ENCODE data around the gene NDUFA6.

NDUFA6 gene

DNA sequence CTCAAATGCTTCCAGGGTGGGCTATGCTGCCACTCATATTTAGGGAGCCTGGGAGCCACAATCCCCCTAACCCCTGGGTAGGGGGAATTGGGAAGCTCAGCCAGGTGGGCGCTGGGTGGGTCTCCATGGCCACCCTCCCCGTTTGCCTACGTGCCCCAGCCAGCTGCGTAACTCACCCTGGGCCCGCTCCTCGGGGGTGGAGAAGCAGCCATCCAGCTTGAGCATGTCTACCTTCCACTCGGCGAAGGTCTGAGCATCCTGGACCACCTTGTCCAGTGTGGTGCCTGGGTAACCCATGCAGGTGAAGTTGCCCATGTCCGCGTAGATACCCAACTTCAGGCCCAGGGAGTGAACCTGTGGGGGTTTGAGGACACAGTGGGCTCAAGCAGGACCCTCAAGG lies 23.6 kb downstream of the NDUFA6 start (continued):
- TF ChIP-seq ZNF239 (tag by site-specific recombination; IDR thresholded peaks at IDR 0.05) (no peak), HOXC10 (CRISPR knock-in tag; IDR thresholded peaks at IDR 0.05) (no peak), REPIN1 (tag by site-specific recombination; IDR thresholded peaks at IDR 0.05; ENCODE audit: low read depth) (no peak), ZNF211 (tag by site-specific recombination; IDR thresholded peaks at IDR 0.05; ENCODE audit: low read depth) (no peak), ZBTB1 (tag by site-specific recombination; IDR thresholded peaks at IDR 0.05) (no peak), OSR2 (tag by site-specific recombination; IDR thresholded peaks at IDR 0.05) (no peak), ZNF747 (tag by site-specific recombination; IDR thresholded peaks at IDR 0.05) (no peak)
- TF ChIP-seq, protein P1, sequence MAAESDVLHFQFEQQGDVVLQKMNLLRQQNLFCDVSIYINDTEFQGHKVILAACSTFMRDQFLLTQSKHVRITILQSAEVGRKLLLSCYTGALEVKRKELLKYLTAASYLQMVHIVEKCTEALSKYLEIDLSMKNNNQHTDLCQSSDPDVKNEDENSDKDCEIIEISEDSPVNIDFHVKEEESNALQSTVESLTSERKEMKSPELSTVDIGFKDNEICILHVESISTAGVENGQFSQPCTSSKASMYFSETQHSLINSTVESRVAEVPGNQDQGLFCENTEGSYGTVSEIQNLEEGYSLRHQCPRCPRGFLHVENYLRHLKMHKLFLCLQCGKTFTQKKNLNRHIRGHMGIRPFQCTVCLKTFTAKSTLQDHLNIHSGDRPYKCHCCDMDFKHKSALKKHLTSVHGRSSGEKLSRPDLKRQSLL (tag by site-specific recombination; IDR thresholded peaks at IDR 0.05) = no peak
- TF ChIP-seq, protein P2, sequence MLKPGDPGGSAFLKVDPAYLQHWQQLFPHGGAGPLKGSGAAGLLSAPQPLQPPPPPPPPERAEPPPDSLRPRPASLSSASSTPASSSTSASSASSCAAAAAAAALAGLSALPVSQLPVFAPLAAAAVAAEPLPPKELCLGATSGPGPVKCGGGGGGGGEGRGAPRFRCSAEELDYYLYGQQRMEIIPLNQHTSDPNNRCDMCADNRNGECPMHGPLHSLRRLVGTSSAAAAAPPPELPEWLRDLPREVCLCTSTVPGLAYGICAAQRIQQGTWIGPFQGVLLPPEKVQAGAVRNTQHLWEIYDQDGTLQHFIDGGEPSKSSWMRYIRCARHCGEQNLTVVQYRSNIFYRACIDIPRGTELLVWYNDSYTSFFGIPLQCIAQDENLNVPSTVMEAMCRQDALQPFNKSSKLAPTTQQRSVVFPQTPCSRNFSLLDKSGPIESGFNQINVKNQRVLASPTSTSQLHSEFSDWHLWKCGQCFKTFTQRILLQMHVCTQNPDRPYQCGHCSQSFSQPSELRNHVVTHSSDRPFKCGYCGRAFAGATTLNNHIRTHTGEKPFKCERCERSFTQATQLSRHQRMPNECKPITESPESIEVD (tag by site-specific recombination; IDR thresholded peaks at IDR 0.05) = no peak

DNA sequence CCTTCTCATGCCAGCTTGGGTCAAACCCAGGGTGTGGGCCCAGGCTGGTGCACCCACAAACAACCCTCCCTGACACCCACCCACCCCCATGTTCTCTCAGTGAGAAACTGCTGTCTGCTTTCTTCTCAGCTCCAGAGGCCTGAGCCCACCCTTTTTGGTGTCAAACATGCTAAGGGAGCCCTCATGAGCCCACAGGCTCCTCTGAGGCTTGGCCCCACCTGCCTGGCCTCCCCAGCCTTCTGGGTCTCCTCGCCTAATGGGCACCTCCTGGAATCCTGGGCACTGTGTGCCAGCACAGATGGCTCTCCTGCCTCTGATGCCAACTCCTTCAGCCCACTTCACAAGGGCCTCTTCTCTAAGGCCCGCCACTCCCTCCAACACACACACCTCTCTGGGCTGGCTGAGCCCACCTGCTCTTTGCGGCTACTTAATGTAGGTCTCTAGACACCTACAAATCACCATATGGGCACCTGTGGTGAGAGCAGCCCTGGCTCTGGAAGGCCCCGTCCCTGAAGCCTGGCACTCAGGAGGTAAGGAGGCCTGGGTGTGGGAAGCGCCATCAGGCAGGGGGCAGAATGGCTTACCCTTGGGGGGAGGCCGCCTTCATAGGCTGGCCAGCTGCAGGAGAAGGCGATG lies 24.3 kb downstream of the NDUFA6 start:
- Histone ChIP-seq H3K9me3 (ENCODE audit: control insufficient read depth, insufficient read depth, low read depth, low read length) (no peaks in the 10 kb centered on the region), H3K36me3 (ENCODE audit: control insufficient read depth in 2 of 2, insufficient read depth in 1 of 2, low read length in 2 of 2) (peaks cover 4 to 72% of the 10 kb centered on the region in 2 experiments; a peak in 2 of 3 replicates), H3K4me1 (ENCODE audit: control insufficient read depth, insufficient read depth, low read length) (peaks cover 1% of the 10 kb centered on the region; the same call in 1 of the 2 replicates), H3K27ac (ENCODE audit: extremely low read depth, low read depth, low read length) (no peak overlapping the region), H3K4me3 (ENCODE audit: low read depth, low read length) (no peak overlapping the region)
- ChIA-PET POLR2A (interaction anchor here (0.8 kb wide), 1 partner anchor 28 kb away, joined by 3 read pairs; no protein-coding TSS in a partner anchor), CTCF (interaction anchor here (0.7 kb wide), 1 partner anchor 140 kb away, joined by 3 read pairs; no protein-coding TSS in a partner anchor)
- TF ChIP-seq WT1 (tag by site-specific recombination; IDR thresholded peaks at IDR 0.05) = no peak
- TF ChIP-seq ZNF2 (tag by site-specific recombination; IDR thresholded peaks at IDR 0.05) = no peak
- TF ChIP-seq ZNF670 (tag by site-specific recombination; IDR thresholded peaks at IDR 0.05; ENCODE audit: low read depth) = no peak
- TF ChIP-seq OSR2 (tag by site-specific recombination; IDR thresholded peaks at IDR 0.05) = no peak
- no peak for TF ChIP-seq ZNF600 (tag by site-specific recombination; IDR thresholded peaks at IDR 0.05)
- TF ChIP-seq, protein P3, sequence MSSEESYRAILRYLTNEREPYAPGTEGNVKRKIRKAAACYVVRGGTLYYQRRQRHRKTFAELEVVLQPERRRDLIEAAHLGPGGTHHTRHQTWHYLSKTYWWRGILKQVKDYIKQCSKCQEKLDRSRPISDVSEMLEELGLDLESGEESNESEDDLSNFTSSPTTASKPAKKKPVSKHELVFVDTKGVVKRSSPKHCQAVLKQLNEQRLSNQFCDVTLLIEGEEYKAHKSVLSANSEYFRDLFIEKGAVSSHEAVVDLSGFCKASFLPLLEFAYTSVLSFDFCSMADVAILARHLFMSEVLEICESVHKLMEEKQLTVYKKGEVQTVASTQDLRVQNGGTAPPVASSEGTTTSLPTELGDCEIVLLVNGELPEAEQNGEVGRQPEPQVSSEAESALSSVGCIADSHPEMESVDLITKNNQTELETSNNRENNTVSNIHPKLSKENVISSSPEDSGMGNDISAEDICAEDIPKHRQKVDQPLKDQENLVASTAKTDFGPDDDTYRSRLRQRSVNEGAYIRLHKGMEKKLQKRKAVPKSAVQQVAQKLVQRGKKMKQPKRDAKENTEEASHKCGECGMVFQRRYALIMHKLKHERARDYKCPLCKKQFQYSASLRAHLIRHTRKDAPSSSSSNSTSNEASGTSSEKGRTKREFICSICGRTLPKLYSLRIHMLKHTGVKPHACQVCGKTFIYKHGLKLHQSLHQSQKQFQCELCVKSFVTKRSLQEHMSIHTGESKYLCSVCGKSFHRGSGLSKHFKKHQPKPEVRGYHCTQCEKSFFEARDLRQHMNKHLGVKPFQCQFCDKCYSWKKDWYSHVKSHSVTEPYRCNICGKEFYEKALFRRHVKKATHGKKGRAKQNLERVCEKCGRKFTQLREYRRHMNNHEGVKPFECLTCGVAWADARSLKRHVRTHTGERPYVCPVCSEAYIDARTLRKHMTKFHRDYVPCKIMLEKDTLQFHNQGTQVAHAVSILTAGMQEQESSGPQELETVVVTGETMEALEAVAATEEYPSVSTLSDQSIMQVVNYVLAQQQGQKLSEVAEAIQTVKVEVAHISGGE (tag by site-specific recombination; conservative IDR thresholded peaks at IDR 0.05; ENCODE audit: low read depth) = no peak
- no peak for TF ChIP-seq ZNF433 (tag by site-specific recombination; IDR thresholded peaks at IDR 0.05; ENCODE audit: low read depth)
- no peak for TF ChIP-seq GLIS2 (tag by site-specific recombination; IDR thresholded peaks at IDR 0.05)
- TF ChIP-seq, protein P4, sequence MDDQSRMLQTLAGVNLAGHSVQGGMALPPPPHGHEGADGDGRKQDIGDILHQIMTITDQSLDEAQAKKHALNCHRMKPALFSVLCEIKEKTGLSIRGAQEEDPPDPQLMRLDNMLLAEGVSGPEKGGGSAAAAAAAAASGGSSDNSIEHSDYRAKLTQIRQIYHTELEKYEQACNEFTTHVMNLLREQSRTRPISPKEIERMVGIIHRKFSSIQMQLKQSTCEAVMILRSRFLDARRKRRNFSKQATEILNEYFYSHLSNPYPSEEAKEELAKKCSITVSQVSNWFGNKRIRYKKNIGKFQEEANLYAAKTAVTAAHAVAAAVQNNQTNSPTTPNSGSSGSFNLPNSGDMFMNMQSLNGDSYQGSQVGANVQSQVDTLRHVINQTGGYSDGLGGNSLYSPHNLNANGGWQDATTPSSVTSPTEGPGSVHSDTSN (CRISPR knock-in tag; IDR thresholded peaks at IDR 0.05) = no peak
- TF ChIP-seq ZNF791 (tag by site-specific recombination; IDR thresholded peaks at IDR 0.05) = no peak
- TF ChIP-seq, protein P5, sequence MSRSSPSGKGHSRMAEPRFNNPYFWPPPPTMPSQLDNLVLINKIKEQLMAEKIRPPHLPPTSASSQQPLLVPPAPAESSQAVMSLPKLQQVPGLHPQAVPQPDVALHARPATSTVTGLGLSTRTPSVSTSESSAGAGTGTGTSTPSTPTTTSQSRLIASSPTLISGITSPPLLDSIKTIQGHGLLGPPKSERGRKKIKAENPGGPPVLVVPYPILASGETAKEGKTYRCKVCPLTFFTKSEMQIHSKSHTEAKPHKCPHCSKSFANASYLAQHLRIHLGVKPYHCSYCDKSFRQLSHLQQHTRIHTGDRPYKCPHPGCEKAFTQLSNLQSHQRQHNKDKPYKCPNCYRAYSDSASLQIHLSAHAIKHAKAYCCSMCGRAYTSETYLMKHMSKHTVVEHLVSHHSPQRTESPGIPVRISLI (tag by site-specific recombination; IDR thresholded peaks at IDR 0.05) = no peak
- no peak for TF ChIP-seq ZBTB20 (tag by site-specific recombination; IDR thresholded peaks at IDR 0.05)
- TF ChIP-seq, protein P6, sequence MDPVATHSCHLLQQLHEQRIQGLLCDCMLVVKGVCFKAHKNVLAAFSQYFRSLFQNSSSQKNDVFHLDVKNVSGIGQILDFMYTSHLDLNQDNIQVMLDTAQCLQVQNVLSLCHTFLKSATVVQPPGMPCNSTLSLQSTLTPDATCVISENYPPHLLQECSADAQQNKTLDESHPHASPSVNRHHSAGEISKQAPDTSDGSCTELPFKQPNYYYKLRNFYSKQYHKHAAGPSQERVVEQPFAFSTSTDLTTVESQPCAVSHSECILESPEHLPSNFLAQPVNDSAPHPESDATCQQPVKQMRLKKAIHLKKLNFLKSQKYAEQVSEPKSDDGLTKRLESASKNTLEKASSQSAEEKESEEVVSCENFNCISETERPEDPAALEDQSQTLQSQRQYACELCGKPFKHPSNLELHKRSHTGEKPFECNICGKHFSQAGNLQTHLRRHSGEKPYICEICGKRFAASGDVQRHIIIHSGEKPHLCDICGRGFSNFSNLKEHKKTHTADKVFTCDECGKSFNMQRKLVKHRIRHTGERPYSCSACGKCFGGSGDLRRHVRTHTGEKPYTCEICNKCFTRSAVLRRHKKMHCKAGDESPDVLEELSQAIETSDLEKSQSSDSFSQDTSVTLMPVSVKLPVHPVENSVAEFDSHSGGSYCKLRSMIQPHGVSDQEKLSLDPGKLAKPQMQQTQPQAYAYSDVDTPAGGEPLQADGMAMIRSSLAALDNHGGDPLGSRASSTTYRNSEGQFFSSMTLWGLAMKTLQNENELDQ (tag by site-specific recombination; IDR thresholded peaks at IDR 0.05; ENCODE audit: low read depth) = no peak
